Thyroid gland (tissue), 4 donors: Measurements from ENCODE around the gene ENDOU. TPM values are rescaled to one million over a fixed set of nuclear protein-coding genes. Genes with fewer than 3 reads are reported as not detected.

Experiments
- DNase-seq, 2 donors: peaks; one replicate each; pipeline ENCODE4 v3.0.0-alpha.2; 2019
- H3K27ac ChIP-seq, 3 donors: fragments of 200-600 bp; sonication (generic); 1 replicate in 2 of 3; 2 replicates in 1 of 3; pipeline ENCODE4 v1.5.1; 2016 to 2019; ENCODE audit warnings: mild to moderate bottlenecking in 1 of 3, moderate library complexity in 1 of 3
- H3K27me3 ChIP-seq: fragments of 200-600 bp; sonication (generic); one replicate; pipeline ENCODE4 v1.5.1; 2019
- H3K36me3 ChIP-seq, 2 donors: fragments of 200-600 bp; sonication (generic); one replicate each; pipeline ENCODE4 v1.5.1; 2016 to 2019
- H3K4me1 ChIP-seq, 2 donors: fragments of 200-600 bp; sonication (generic); one replicate each; pipeline ENCODE4 v1.5.1; 2017 to 2019
- H3K4me3 ChIP-seq, 3 donors: fragments of 200-600 bp; sonication (generic); replicated peaks in 1 of 3; 1 replicate in 2 of 3; 2 replicates in 1 of 3; pipeline ENCODE4 v1.5.1; 2016; ENCODE audit warnings: mild to moderate bottlenecking in 1 of 3
- H3K9me3 ChIP-seq: fragments of 200-600 bp; sonication (generic); one replicate; pipeline ENCODE4 v1.5.1; 2017
- POLR2A ChIP-seq, 2 donors: fragments of 450-650 bp; IDR thresholded peaks; one replicate each; pipeline ENCODE4 v1.6.1; 2017; ENCODE audit warnings: antibody characterized with exemption in 2 of 2, mild to moderate bottlenecking in 2 of 2, moderate library complexity in 1 of 2
- WGBS, 2 donors: methylation state at CpG; one replicate each; pipeline ENCODE4 v1.1.5; 2017; 5-methylcytosine and 5-hydroxymethylcytosine counted together
- intact Hi-C: fragments of 100-400 bp; cut with DNase I; formaldehyde crosslinking; loops from one replicate; pipeline ENCODE4 v1.15.1; 2023
- total RNA-seq, 4 donors: library from RNA; depleted of rRNA; stranded (reverse); fragments of >200 nt; gene quantifications; one replicate each; pipeline ENCODE4 v1.2.3, GENCODE V29; 2016
- TF ChIP-seq, protein P1 (sequence below), 6 experiments: fragments of 200-600 bp in 3 of 6; fragments of 450-650 bp in 3 of 6; sonication (generic) in 3 of 6; IDR thresholded peaks; one replicate each; pipeline ENCODE4 v1.5.1; 2016 to 2019; ENCODE audit warnings: antibody characterized with exemption in 6 of 6, mild to moderate bottlenecking in 2 of 6, inconsistent platforms in 1 of 6, moderate library complexity in 1 of 6

ENDOU gene
- total RNA-seq, 4 donors from 2014 or later: 0.11 to 1.9 (median 1.2) TPM

DNA sequence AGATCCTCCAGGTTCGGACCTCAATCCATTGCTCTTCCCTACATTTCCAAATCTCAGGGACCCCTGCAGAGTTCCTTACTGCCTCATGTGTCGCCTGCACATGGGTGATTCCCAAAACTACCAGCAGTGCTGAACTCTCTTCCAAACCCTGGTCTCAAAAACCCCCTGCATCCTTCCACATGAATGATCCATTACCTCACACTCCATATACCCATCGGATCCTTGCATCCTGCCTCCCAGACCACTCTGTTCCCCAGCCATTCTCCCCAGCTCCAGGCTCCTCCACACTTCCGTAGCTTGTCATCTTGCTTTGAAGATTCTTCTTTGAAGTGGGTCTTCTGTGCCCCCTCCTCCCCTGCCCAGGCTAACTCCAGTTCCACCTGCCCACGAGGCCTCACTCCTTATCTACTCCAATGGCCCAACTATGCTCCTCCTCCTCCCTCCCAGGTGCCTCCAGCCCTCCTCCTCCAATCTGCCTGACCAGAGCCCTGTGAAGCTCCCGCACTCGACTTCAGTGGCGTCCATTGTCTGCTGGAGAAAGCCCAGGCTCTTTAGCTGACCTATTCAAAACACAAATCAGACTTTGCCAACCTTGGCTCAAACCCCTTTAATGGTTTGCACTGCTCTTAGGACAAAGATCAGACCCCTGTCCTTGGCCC, 19.6 kb upstream of the ENDOU start:
- Histone ChIP-seq H3K36me3 (peaks cover 34 to 35% of the 10 kb centered on the region in 2 donors), H3K4me3 (no peak overlapping the region), H3K9me3 (no peaks in the 10 kb centered on the region), H3K27ac (peak overlapping the region in 2 of 3 donors; percentile 71 to 78), H3K27me3 (no peaks in the 10 kb centered on the region), H3K4me1 (peaks cover 34 to 50% of the 10 kb centered on the region in 2 donors)
- DNase-seq: peak; percentile 74 to 76
- intact Hi-C loops: loop anchor here (5.0 kb wide), 1 partner anchor 32 kb away; no protein-coding TSS in a partner anchor
- no peak for TF ChIP-seq POLR2A (IDR thresholded peaks at IDR 0.05)
- TF ChIP-seq, protein P1, sequence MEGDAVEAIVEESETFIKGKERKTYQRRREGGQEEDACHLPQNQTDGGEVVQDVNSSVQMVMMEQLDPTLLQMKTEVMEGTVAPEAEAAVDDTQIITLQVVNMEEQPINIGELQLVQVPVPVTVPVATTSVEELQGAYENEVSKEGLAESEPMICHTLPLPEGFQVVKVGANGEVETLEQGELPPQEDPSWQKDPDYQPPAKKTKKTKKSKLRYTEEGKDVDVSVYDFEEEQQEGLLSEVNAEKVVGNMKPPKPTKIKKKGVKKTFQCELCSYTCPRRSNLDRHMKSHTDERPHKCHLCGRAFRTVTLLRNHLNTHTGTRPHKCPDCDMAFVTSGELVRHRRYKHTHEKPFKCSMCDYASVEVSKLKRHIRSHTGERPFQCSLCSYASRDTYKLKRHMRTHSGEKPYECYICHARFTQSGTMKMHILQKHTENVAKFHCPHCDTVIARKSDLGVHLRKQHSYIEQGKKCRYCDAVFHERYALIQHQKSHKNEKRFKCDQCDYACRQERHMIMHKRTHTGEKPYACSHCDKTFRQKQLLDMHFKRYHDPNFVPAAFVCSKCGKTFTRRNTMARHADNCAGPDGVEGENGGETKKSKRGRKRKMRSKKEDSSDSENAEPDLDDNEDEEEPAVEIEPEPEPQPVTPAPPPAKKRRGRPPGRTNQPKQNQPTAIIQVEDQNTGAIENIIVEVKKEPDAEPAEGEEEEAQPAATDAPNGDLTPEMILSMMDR (IDR thresholded peaks at IDR 0.05): no peak
- 62 to 66% methylated on average over 8 of the region's 8 CpGs for WGBS, 2 donors

DNA sequence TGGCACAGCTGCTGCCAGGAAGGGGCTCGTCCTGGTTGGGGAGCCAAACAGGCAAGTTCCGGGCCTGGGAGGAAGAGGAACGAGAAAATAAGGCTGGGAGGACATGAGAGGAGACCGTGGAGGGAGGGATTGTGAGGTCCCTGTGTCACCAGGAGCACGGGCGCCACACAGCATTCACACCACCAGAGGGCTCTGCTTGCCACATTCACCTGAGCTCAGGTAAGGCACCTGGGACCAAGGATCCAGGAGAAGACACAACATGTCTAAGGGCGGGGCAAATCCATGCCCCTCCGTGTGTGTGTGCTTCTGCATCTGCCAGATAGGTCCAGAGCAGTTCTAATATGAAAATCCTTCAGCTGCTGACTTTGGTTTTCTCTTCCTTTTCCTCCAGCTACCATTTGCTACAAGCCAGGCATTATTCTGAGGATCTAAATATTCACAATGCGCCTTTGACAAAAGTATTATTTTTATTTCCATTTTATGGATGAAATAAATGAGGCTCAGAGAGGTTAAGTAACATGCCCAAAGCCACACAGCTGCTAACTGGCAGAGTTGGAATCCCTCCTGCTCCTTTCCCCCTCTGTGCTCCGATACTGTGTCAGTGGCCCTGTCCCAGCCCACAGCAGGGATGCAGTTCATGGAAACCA, 18.8 kb upstream of the ENDOU start:
- peaks cover 26 to 27% of the 10 kb centered on the region in 2 donors for H3K36me3 ChIP-seq
- intact Hi-C loops: loop anchor here (5.0 kb wide), 1 partner anchor 33 kb away; no protein-coding TSS in a partner anchor
- H3K4me1 ChIP-seq: peaks cover 35 to 57% of the 10 kb centered on the region in 2 donors
- DNase-seq: peak; percentile 84 to 89
- H3K27ac ChIP-seq: peak overlapping the region in 2 of 3 donors; percentile 50 to 71
- H3K27me3 ChIP-seq: no peaks in the 10 kb centered on the region
- TF ChIP-seq, protein P1 (IDR thresholded peaks at IDR 0.05): peak in 5 of 6 experiments; percentile 31 to 90 (median 82)
- TF ChIP-seq POLR2A (IDR thresholded peaks at IDR 0.05): no peak
- H3K4me3 ChIP-seq: no peak overlapping the region
- 40 to 46% methylated on average over 10 of the region's 10 CpGs for WGBS, 2 donors
- no peaks in the 10 kb centered on the region for H3K9me3 ChIP-seq

DNA sequence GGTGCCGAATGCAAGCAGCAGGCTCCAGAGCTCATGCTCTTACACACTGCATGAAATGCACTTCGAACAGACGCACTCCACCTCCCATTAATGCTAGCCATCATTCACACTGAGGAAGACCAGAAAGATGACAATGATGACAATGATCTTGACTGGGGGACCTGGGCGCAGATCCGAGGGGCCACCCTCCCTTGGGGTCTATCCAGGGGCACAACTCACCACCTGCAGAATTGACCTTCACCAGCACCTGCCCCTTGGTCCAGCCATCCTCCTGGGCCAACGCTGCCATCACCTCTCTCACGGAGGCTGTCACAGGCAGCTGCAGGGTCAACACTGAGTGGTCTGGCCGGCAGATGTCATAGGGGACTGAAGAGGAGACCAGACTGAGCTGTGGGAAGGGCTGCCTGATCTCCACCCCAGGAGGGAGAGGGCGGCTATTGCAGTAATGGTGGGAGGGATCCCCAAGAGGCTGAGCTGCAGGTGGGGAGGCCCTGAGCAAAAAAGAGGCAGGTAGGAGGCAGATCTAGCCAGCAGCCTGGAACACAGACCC, 18.1 kb upstream of the ENDOU start:
- Histone ChIP-seq H3K36me3 (peaks cover 20 to 21% of the 10 kb centered on the region in 2 donors), H3K9me3 (no peaks in the 10 kb centered on the region), H3K27ac (peak overlapping the region in 2 of 3 donors; percentile 1 to 50), H3K4me1 (peaks cover 35 to 63% of the 10 kb centered on the region in 2 donors), H3K4me3 (no peak overlapping the region), H3K27me3 (no peaks in the 10 kb centered on the region)
- 85 to 86% methylated on average over 9 of the region's 9 CpGs for WGBS, 2 donors
- no peak for DNase-seq
- intact Hi-C loops: loop anchor here (5.0 kb wide), 1 partner anchor 34 kb away; no protein-coding TSS in a partner anchor
- no peak for TF ChIP-seq POLR2A (IDR thresholded peaks at IDR 0.05)
- TF ChIP-seq, protein P1 (IDR thresholded peaks at IDR 0.05): no peak

DNA sequence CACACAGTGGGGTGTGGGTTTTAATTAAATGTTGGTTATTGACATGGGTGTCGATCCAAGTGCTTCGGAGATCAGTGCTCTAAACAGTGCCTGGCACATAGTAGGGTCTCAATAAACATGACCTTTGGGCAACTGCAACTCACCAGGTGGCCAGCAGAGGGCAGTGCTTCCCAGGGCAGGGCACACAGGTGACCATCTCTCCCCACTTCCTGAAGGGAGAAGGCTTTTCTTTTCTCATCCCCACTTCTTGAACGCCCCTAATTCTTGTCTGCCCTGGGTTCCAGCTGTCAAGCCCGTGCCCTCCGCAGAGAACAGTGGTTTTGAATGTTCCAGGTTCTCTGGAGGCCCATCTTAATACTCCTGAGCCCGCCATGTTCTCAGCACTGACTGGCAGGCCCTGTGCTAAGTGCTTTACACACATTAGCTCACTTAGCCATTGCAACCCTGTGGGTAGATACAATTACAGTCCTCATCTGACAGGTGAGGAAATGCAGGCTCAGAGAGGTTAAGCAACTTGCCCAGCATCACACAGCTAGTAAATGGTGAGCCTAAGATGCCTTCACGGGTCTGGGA, 17.0 kb upstream of the ENDOU start:
- 80 to 81% methylated on average over 7 of the region's 7 CpGs for WGBS, 2 donors
- peak; percentile 47 to 65 for DNase-seq
- H3K9me3 ChIP-seq: no peaks in the 10 kb centered on the region
- peak overlapping the region in 1 of 3 donors; percentile 43 for H3K27ac ChIP-seq
- TF ChIP-seq, protein P1 (IDR thresholded peaks at IDR 0.05): peak; percentile 90 to 98 (median 94)
- no peak for TF ChIP-seq POLR2A (IDR thresholded peaks at IDR 0.05)
- intact Hi-C loops: loop anchor here (5.0 kb wide), 1 partner anchor 35 kb away; no protein-coding TSS in a partner anchor
- H3K27me3 ChIP-seq: no peaks in the 10 kb centered on the region
- H3K4me1 ChIP-seq: peaks cover 41 to 72% of the 10 kb centered on the region in 2 donors
- no peak overlapping the region for H3K4me3 ChIP-seq
- H3K36me3 ChIP-seq: peaks cover 10 to 11% of the 10 kb centered on the region in 2 donors
